B cell (primary cell): ENCODE data around the gene NLRX1. TPM values are rescaled to one million over a fixed set of nuclear protein-coding genes. Genes with fewer than 3 reads are reported as not detected.

Experiments used
- ATAC-seq: fragments of 200-7000 bp; cut with Tn5 transposase; one replicate; pipeline ENCODE4 v1.10.0; 2021; ENCODE audit warnings: low read depth, mild to moderate bottlenecking, moderate number of reproducible peaks, moderate library complexity
- CTCF ChIA-PET: fragments of 350-600 bp; sonication (Branson Sonifier 250); formaldehyde crosslinking; loops from one replicate; lab custom pipeline; 2021; ENCODE audit warnings: antibody characterized with exemption, inconsistent platforms; lab: Charles Lee
- POLR2A ChIA-PET: fragments of 350-600 bp; sonication (Branson Sonifier 250); formaldehyde crosslinking; loops from one replicate; lab custom pipeline; 2021; ENCODE audit warnings: antibody characterized with exemption; lab: Charles Lee
- DNase-seq: peaks from one replicate; pipeline ENCODE4 v3.0.0; 2013
- H2AFZ ChIP-seq: 2 replicates; pipeline ENCODE4 v1.6.1; 2012; ENCODE audit warnings: mild to moderate bottlenecking, low read depth, low read length; ENCODE audit not compliant: insufficient read depth, poor library complexity, severe bottlenecking
- H3K27ac ChIP-seq, 2 donors: 1 replicate in 1 of 2; 2 replicates in 1 of 2; pipeline ENCODE4 v1.5.1; 2012 to 2013; ENCODE audit warnings: low read length in 2 of 2, mild to moderate bottlenecking in 2 of 2, moderate library complexity in 1 of 2
- H3K27me3 ChIP-seq, 4 experiments: fragments of 200-600 bp in 1 of 4; sonication (generic) in 1 of 4; replicated peaks in 1 of 4; 1 replicate in 2 of 4; 2 replicates in 2 of 4; pipeline versions ENCODE4 v1.6.1 to v1.7.0; 2013 to 2016; ENCODE audit warnings: low read length in 3 of 4, mild to moderate bottlenecking in 2 of 4, mixed read lengths in 1 of 4, moderate library complexity in 1 of 4; ENCODE audit not compliant: insufficient read depth in 4 of 4, control insufficient read depth in 3 of 4; ENCODE audit errors: control extremely low read depth in 1 of 4
- H3K36me3 ChIP-seq, 2 experiments: replicated peaks in 1 of 2; 1 replicate in 1 of 2; 2 replicates in 1 of 2; pipeline versions ENCODE4 v1.6.1 to v1.7.1; 2013; ENCODE audit warnings: low read length in 1 of 2; ENCODE audit not compliant: insufficient read depth in 2 of 2, control insufficient read depth in 1 of 2; ENCODE audit errors: control extremely low read depth in 1 of 2, extremely low read depth in 1 of 2
- H3K4me1 ChIP-seq, 2 donors: fragments of 200-600 bp in 1 of 2; sonication (generic) in 1 of 2; 1 replicate in 1 of 2; 2 replicates in 1 of 2; pipeline versions ENCODE4 v1.5.1 to v1.6.1; 2013 to 2017; ENCODE audit warnings: low read length in 2 of 2; ENCODE audit not compliant: control insufficient read depth in 2 of 2, insufficient read depth in 2 of 2
- H3K4me2 ChIP-seq: replicated peaks from 2 replicates; pipeline ENCODE3; 2012; ENCODE audit warnings: mild to moderate bottlenecking, low read depth, low read length; ENCODE audit not compliant: poor library complexity, severe bottlenecking
- H3K4me3 ChIP-seq, 5 experiments: fragments of 200-600 bp in 1 of 5; sonication (generic) in 1 of 5; 1 replicate in 3 of 5; 2 replicates in 2 of 5; pipeline versions ENCODE4 v1.5.1 to v1.7.0; 2011 to 2016; ENCODE audit warnings: low read length in 4 of 5, mild to moderate bottlenecking in 4 of 5, low read depth in 2 of 5, control low read depth in 1 of 5, moderate library complexity in 1 of 5; ENCODE audit not compliant: insufficient read depth in 1 of 5; ENCODE audit errors: control extremely low read depth in 1 of 5, extremely low read depth in 1 of 5
- H3K79me2 ChIP-seq: fragments of 200-600 bp; sonication (generic); one replicate; pipeline ENCODE4 v1.6.0; 2016; ENCODE audit warnings: low read length; ENCODE audit not compliant: control insufficient read depth, insufficient read depth
- H3K9ac ChIP-seq: fragments of 200-600 bp; sonication (generic); 2 replicates; pipeline ENCODE4 v1.6.1; 2017; ENCODE audit warnings: mild to moderate bottlenecking, low read length, moderate library complexity
- H3K9me3 ChIP-seq, 3 donors: one replicate each; pipeline versions ENCODE4 v1.6.1 to v1.7.1; 2013; ENCODE audit warnings: low read length in 2 of 3; ENCODE audit not compliant: control insufficient read depth in 2 of 3, insufficient read depth in 1 of 3; ENCODE audit errors: control extremely low read depth in 1 of 3
- H4K20me1 ChIP-seq: 2 replicates; pipeline ENCODE4 v1.6.0; 2012; ENCODE audit warnings: mild to moderate bottlenecking, low read length; ENCODE audit not compliant: insufficient read depth, control insufficient read depth, poor library complexity, severe bottlenecking
- H3K27ac Mint-ChIP-seq: one replicate; pipeline ENCODE4 v1.8.0; 2021; ENCODE audit warnings: mixed read lengths
- H3K27me3 Mint-ChIP-seq: one replicate; pipeline ENCODE4 v1.8.0; 2021; ENCODE audit warnings: mixed read lengths
- H3K4me1 Mint-ChIP-seq: one replicate; pipeline ENCODE4 v1.8.0; 2021; ENCODE audit warnings: mixed read lengths
- H3K4me3 Mint-ChIP-seq: one replicate; pipeline ENCODE4 v1.8.0; 2021; ENCODE audit warnings: mixed read lengths
- H3K9me3 Mint-ChIP-seq: one replicate; pipeline ENCODE4 v1.8.0; 2022; ENCODE audit warnings: mixed read lengths; ENCODE audit not compliant: insufficient read depth
- EZH2 ChIP-seq: IDR thresholded peaks from 2 replicates; pipeline ENCODE4 v1.6.1; 2012; ENCODE audit warnings: borderline replicate concordance, low read depth, mild to moderate bottlenecking, moderate library complexity, low read length; ENCODE audit not compliant: insufficient read depth, poor library complexity, severe bottlenecking
- WGBS: methylation state at CpG from one replicate; pipeline ENCODE4 v1.1.5; 2013; ENCODE audit warnings: missing lambda C conversion rate; ENCODE audit not compliant: insufficient coverage; 5-methylcytosine and 5-hydroxymethylcytosine counted together
- intact Hi-C: fragments of 100-400 bp; cut with micrococcal nuclease; formaldehyde crosslinking; loops from one replicate; pipeline ENCODE4 v1.10.0; 2022
- polyA plus RNA-seq: library from polyadenylated mRNA; depleted of rRNA; stranded (reverse); fragments of >200 nt; gene quantifications from 2 replicates; pipeline ENCODE4 v1.2.3, GENCODE V29; 2012
- total RNA-seq, 2 donors: library from RNA; stranded (reverse); fragments of 120-200 nt in 1 of 2; gene quantifications; 1 replicate in 1 of 2; 2 replicates in 1 of 2; pipeline versions ENCODE4 v1.2.3 to v1.2.4, GENCODE V29; 2013 to 2022
- TF ChIP-seq, protein P1 (sequence below): fragments of 200-600 bp; IDR thresholded peaks from one replicate; pipeline ENCODE4 v1.8.0; 2022; ENCODE audit warnings: antibody characterized with exemption, mild to moderate bottlenecking

Gene NLRX1
- total and polyA plus RNA-seq, 2 donors (not counting 1 experiment from before 2014, with no cell fraction given), result 6.3 to 10.4 TPM

DNA sequence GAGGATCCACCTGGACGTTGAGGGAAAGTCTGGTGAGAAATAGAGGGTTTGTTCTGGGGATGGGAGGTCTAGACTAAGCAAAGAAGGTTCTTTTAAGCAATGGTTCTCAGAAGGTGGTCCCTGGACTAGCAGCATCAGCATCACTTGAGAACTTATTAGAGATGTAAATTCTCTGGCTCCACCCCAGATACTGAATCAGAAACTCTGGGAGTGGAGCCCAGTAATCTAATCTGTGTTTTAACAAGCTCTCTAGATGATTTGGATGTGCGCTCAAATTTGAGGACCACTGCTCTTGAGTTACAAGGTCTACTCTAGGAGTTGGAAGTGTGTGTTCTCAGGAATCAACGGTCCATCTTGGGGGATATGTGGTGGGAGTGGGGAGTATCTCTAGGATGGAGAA, 23.0 kb upstream of the NLRX1 start:
- intact Hi-C loops, result loop anchor here (1.0 kb wide), 1 partner anchor 139 kb away; no protein-coding TSS in a partner anchor

More for the DNA sequence above, 23.0 kb upstream of the NLRX1 start:
- Histone ChIP-seq H3K4me1 (peaks cover 13 to 23% of the 10 kb centered on the region in 2 donors), H3K9me3 (peaks cover 0 to 4% (median 0%) of the 10 kb centered on the region in 3 donors), H3K79me2 (no peaks in the 10 kb centered on the region), H3K9ac (no peak overlapping the region), H3K4me2 (no peak overlapping the region), H4K20me1 (no peaks in the 10 kb centered on the region), H2AFZ (no peak overlapping the region), H3K36me3 (no peaks in the 10 kb centered on the region), H3K27me3 (peaks cover 0 to 60% (median 32%) of the 10 kb centered on the region in 4 experiments), H3K27ac (no peak overlapping the region), H3K4me3 (no peak overlapping the region)
- CTCF ChIA-PET, result interaction anchor here (1.0 to 4.3 kb wide), 5 partner anchors 10 to 139 kb away, joined by 3 to 24 read pairs (median 4); no protein-coding TSS in a partner anchor
- H3K9me3 Mint-ChIP-seq, result no peaks in the 10 kb centered on the region
- H3K4me1 Mint-ChIP-seq, result peaks cover 17% of the 10 kb centered on the region
- TF ChIP-seq, protein P1, sequence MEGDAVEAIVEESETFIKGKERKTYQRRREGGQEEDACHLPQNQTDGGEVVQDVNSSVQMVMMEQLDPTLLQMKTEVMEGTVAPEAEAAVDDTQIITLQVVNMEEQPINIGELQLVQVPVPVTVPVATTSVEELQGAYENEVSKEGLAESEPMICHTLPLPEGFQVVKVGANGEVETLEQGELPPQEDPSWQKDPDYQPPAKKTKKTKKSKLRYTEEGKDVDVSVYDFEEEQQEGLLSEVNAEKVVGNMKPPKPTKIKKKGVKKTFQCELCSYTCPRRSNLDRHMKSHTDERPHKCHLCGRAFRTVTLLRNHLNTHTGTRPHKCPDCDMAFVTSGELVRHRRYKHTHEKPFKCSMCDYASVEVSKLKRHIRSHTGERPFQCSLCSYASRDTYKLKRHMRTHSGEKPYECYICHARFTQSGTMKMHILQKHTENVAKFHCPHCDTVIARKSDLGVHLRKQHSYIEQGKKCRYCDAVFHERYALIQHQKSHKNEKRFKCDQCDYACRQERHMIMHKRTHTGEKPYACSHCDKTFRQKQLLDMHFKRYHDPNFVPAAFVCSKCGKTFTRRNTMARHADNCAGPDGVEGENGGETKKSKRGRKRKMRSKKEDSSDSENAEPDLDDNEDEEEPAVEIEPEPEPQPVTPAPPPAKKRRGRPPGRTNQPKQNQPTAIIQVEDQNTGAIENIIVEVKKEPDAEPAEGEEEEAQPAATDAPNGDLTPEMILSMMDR, result no peak
- TF ChIP-seq EZH2, result no peak
- H3K4me3 Mint-ChIP-seq, result no peak overlapping the region
- POLR2A ChIA-PET, result no interaction called here
- ATAC-seq, result no peak
- H3K27me3 Mint-ChIP-seq, result peaks cover 49% of the 10 kb centered on the region
- no peak for DNase-seq
- H3K27ac Mint-ChIP-seq, result no peak overlapping the region
- 69% methylated on average over 3 of the region's 3 CpGs for WGBS
